HT1080 (cell line): ENCODE results near the gene SPRY4. TPM values are rescaled to one million over a fixed set of nuclear protein-coding genes. Genes with fewer than 3 reads are reported as not detected.
A peak's percentile ranks its signal among the peaks of the same experiment; 100 is the strongest.
"Not testable (repeated sequence)": the region's sequence is repeated elsewhere in the genome, so short reads cannot be mapped to it uniquely, and the experiment has no call there.

Source experiments
- DNase-seq: peaks from one replicate; pipeline ENCODE4 v3.0.0-alpha.2; 2015; ENCODE audit warnings: low read depth
- total RNA-seq: library from RNA; depleted of rRNA; stranded (reverse); fragments of >200 nt; shearing (Covaris generic); gene quantifications from 2 replicates; pipeline ENCODE4 v1.2.3, GENCODE V29; 2014

SPRY4 gene
- total RNA-seq, 1 experiment from 2014 or later: 27.9 TPM

GRCh38 chr5:142315096-142315900 is 9.5 kb downstream of the SPRY4 start:
- DNase-seq: no peak

GRCh38 chr5:142314606-142315005 is 10.2 kb downstream of the SPRY4 start:
- DNase-seq: no peak

DNA sequence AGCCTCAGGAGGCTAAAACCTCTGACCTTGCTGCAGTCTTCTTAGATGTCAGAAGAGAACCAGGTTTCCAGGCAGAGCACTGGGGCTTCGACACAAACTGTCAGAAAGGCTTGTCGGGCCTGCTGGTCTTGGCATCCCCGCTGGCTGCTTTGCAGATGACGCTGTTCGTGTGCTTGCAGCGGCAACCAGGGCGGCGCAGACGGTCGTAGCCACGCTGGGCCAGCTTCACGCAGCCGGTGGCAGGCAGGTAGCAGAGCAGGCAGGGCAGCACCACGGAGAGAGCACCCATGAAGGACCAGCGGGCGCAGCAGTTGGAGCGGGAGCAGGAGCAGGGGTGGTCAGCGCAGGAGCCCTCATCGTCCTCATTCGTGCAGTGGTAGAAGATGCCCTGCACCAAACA is 10.7 kb downstream of the SPRY4 start:
- DNase-seq: no peak

GRCh38 chr5:142313682-142314081 is 11.1 kb downstream of the SPRY4 start:
- no peak for DNase-seq

- no peak for DNase-seq
These were observed 11.5 kb downstream of the SPRY4 start for GRCh38 chr5:142313275-142313674.

DNA sequence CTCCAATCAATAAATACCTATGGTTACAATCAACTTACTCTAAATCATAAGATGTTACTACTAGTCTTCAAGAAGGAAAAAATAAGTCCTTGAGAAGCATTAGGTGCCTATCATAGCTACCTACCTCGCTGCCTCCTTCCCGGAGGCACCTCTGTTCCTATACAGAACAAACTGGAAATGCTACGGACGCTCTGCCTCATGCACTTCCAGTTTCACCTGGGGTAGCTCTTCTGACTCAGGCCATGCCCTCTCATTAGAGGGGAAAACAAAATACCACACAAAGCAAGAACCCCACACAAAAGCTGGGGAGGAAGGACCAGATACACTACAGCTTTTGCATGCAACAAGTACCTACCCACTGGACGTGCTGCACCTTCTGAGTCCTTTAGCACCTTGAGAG is 12.4 kb downstream of the SPRY4 start:
- DNase-seq: no peak

DNA sequence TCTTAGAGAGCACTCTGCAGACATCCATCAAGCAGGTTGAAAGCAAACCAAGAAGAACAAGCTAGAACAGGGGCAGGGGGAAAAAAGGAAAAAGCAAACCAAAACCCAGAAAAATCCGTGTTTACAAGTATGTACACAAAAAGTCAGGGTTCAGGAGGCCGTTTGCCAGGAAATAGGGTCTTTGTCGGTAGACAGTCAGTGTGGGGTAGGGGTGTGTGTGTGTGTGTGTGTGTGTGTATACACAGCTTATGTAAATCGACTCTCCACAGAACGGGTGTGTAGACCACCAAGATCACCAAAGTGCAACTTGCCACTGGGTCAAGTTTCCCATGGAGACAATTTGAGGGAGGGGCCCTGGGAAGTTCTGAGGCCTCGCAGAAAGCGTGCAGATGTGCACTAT is 13.1 kb downstream of the SPRY4 start:
- DNase-seq: no peak

- DNase-seq: no peak
These were observed 14.0 kb downstream of the SPRY4 start for GRCh38 chr5:142310803-142311202.

DNA sequence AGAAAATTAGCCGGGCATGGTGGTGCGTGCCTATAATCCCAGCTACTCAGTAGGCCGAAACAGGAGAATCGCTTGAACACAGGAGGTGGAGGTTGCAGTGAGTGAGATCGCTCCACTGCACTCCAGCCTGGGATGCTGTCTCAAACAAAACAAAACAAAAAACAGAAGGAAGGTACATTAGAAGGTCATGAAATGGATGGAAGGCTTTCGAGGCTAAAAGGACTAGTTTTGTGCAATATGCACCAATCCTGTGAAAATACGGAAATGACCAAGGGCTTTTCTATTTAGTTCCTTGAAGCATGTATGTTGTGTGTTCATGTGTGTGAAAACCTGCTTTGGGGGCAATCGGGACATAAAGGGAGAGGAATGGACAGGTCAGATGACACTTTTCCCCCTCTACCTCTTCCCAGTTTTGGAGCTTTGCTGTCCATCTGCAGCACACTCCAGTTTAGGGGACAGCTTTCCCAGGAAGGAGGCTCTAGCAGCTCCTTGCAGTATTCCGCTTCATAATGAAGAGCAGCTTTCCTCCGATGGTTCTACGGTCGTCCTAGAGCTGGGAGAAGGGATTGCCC is 15.0 kb downstream of the SPRY4 start:
- DNase-seq: no peak

DNA sequence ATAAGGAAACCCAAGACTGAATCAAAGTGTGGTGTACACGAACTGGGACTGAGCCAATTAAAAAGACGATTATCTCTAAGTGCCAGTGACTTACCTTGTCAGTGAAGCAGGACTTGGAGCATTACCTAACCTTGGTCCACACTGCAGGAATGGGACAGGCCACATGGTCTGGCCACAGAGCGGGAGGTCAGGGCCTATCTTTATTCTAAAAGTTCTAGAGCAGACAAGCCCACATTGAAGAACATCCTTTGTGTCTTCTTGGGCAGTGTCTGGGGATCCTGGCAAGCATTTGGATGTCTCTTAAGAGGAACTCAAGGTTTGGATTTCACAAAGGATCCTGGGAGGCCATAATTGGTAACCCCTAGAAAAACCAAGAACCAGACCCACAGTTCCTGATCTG is 16.5 kb downstream of the SPRY4 start:
- DNase-seq: no peak

- no peak for DNase-seq
These were observed 17.5 kb downstream of the SPRY4 start for GRCh38 chr5:142307146-142307890.

DNA sequence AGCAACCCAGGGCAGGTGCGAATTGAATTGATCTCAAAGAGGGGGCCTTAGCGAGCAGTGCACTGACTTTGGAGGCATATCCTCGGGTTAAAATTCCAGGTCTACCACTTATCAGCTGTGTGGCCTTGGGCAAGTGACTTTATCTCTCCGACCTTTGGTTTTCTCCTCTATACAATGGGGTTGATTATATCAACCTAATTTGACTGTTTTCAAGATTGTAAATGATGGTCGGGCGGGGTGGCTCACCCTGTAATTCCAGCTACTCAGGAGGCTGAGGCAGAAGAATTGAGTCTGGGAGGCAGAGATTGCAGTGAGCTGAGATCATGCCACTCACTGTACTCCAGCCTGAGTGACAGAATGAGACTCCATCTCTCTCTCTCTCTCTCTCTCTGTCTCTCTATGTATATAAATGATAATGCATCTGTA is 18.7 kb downstream of the SPRY4 start:
- no peak for DNase-seq

DNA sequence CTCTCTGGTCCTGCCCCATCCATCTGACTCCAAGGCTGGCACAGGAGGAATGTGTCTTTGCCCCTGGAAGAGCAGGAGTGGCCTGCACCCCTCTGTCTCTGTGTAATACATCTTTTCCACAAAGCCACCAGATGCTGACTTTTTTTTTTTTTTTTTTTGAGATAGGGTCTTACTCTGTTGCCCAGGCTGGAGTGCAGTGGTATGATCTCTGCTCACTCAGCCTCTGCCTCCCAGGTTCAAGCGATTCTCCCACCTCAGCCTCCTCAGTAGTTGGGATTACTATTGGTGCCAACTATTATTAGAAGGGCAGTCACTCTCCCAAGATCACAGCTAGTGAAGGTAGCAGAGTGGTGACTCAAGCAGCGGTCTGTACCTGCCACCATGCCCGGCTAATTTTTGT is 19.6 kb downstream of the SPRY4 start:
- no peak for DNase-seq

DNA sequence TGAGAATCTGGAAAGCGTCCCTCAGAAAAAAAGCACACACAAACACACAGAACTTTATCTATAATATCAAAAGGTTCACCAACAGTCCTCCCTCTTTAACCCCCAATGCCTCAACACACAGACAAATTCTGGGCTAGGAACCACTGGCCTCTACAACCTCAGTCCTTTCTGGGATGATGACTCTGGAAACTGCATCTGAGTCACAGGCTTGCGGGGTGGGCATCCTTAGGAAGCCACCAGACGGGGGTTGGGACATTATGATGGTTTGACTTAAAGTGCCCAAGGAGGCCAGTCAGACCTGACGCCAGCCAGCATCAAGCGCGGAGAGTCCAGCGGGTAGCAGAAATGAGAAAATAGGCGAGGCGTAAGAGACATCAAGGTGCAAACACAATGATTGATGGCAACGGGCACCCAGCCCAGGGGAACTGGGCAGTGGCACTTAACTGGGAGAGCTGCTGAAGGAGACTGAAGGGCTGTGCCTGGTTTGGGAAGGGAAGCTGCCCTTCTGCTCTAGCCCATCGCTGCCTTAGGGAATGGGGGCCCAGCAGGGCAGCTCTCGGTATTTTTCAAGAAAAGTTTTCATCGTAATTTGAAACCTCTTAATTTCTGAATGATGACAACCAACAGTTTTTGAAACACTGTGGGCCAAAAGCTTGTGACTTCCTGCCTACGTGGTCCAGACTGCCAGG is 20.7 kb downstream of the SPRY4 start:
- DNase-seq: peak; percentile 43

DNA sequence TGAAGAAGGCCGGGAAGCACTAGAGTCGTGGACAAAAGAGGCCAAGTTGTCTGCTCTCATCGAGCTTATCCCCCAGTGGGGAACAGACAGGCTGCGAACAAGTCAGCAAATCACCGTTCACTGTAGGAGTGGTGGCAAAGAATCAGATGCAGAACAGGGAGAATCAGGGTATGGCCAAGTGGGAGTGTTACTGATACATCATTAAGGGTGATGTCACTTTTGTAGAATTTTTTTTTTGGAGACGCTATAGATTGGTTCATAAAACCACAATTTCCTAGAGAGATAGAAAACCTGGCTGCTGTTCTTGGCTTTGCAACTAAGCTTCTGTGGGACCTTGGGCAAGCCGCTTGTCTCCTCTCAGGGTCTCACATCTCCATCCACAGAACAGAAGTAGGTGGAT is 21.3 kb downstream of the SPRY4 start:
- peak; percentile 46 for DNase-seq

- DNase-seq: no peak
These were observed 23.3 kb downstream of the SPRY4 start for GRCh38 chr5:142301540-142301939.

GRCh38 chr5:142300677-142301076 is 24.1 kb downstream of the SPRY4 start:
- DNase-seq: no peak

DNA sequence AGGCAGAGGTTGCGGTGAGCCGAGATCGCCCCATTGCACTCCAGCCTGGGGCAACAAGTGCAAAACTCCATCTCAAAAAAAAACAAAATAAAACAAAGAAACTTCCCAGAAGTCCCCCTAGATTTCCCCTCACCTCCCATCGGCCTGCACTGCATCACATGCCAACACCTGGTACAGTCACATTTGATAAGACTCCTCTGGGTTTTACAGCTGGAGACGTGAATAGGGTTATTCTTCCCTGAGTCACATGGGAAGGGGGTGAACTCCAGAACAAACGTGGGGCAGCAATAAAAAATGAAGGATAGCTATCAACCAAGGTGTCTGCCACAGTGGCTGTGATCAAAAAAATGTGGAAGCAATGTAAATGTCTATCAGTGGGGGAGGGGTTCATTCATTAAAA is 26.0 kb downstream of the SPRY4 start:
- no peak for DNase-seq

GRCh38 chr5:142297786-142298185 is 27.0 kb downstream of the SPRY4 start:
- DNase-seq: not testable (repeated sequence)

DNA sequence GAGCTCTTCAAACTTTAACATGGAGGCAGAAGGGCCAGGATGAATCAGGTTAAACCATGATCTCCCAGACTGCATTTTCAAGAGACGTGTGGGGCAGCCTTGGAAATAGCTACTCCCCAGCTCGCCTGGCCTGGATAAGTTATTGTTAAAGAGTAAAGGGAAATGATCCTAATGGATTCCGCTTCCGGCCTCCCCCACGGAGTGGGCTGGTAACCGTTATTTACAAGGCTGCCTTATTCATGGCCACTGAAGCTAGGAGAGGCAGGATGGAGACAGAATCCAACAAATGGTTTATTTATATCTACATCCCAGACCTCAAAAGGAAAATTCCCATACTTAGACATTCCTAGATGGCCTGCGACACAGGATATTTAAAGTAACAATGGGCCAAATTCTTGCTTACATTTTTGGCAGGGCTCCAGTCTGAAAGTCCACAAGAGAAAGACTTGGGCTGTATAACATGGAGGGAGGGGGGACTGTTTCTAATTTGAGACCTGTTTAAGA is 27.9 kb downstream of the SPRY4 start:
- DNase-seq: peak; percentile 86
